Hepatocyte (in vitro differentiated cells): ENCODE results near the gene TTC34.

ENCODE experiments used
- EZH2 ChIP-seq: fragments of 200-600 bp; sonication (generic); IDR thresholded peaks from 2 replicates; pipeline ENCODE4 v1.6.1; 2016; ENCODE audit warnings: antibody characterized with exemption, mild to moderate bottlenecking, borderline replicate concordance
- EZH2phosphoT487 ChIP-seq: fragments of 200-600 bp; sonication (generic); IDR thresholded peaks from one replicate; pipeline ENCODE4 v1.6.1; 2018; ENCODE audit warnings: antibody characterized with exemption, mild to moderate bottlenecking, low read depth, moderate library complexity; ENCODE audit not compliant: unreplicated experiment, severe bottlenecking

- no peak for TF ChIP-seq EZH2
- no peak for TF ChIP-seq EZH2phosphoT487
These were observed 20.6 kb upstream of the TTC34 start for GRCh38 chr1:2821966-2822620.
